ENCODE measurements around the gene TYW1.

DNA sequence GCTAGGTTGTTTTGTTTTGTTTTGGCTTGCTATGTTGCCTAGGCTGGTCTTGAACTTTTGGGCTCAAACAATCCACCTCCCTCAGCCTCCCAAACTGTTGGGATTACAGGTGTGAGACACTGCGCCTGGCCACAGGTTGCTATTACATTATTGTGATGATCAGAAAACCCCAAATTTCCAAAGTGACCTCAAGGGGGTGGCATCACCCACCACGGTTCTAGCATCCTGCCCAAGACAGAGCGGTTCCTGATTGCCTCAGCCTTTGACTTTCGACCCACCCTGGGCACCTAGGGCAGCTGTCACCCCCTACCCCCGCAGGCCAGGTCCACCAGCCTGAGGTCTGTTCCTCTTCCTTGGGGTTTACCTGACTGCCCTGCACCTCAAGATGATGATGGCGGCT lies 29.6 kb upstream of the TYW1 start:
- TF ChIP-seq, protein P1, sequence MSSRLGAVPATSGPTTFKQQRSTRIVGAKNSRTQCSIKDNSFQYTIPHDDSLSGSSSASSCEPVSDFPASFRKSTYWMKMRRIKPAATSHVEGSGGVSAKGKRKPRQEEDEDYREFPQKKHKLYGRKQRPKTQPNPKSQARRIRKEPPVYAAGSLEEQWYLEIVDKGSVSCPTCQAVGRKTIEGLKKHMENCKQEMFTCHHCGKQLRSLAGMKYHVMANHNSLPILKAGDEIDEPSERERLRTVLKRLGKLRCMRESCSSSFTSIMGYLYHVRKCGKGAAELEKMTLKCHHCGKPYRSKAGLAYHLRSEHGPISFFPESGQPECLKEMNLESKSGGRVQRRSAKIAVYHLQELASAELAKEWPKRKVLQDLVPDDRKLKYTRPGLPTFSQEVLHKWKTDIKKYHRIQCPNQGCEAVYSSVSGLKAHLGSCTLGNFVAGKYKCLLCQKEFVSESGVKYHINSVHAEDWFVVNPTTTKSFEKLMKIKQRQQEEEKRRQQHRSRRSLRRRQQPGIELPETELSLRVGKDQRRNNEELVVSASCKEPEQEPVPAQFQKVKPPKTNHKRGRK (CRISPR knock-in tag; IDR thresholded peaks at IDR 0.05; ENCODE audit: borderline replicate concordance) = no peak
- TF ChIP-seq, protein P2, sequence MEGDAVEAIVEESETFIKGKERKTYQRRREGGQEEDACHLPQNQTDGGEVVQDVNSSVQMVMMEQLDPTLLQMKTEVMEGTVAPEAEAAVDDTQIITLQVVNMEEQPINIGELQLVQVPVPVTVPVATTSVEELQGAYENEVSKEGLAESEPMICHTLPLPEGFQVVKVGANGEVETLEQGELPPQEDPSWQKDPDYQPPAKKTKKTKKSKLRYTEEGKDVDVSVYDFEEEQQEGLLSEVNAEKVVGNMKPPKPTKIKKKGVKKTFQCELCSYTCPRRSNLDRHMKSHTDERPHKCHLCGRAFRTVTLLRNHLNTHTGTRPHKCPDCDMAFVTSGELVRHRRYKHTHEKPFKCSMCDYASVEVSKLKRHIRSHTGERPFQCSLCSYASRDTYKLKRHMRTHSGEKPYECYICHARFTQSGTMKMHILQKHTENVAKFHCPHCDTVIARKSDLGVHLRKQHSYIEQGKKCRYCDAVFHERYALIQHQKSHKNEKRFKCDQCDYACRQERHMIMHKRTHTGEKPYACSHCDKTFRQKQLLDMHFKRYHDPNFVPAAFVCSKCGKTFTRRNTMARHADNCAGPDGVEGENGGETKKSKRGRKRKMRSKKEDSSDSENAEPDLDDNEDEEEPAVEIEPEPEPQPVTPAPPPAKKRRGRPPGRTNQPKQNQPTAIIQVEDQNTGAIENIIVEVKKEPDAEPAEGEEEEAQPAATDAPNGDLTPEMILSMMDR (IDR thresholded peaks at IDR 0.05) = no peak
- TF ChIP-seq ETV6 (CRISPR knock-in tag; IDR thresholded peaks at IDR 0.05) = no peak
- no peak for TF ChIP-seq OVOL2 (CRISPR knock-in tag; IDR thresholded peaks at IDR 0.05; ENCODE audit: borderline replicate concordance)
- TF ChIP-seq ZNF263 (CRISPR knock-in tag; IDR thresholded peaks at IDR 0.05; ENCODE audit: low read depth) = no peak
- TF ChIP-seq ATF1 (CRISPR knock-in tag; IDR thresholded peaks at IDR 0.05) = no peak
- TF ChIP-seq IRF2 (CRISPR knock-in tag; IDR thresholded peaks at IDR 0.05; ENCODE audit: borderline replicate concordance, low read depth) = no peak
- TF ChIP-seq, protein P3, sequence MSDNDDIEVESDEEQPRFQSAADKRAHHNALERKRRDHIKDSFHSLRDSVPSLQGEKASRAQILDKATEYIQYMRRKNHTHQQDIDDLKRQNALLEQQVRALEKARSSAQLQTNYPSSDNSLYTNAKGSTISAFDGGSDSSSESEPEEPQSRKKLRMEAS (CRISPR knock-in tag; IDR thresholded peaks at IDR 0.05) = no peak
- TF ChIP-seq, protein P4, sequence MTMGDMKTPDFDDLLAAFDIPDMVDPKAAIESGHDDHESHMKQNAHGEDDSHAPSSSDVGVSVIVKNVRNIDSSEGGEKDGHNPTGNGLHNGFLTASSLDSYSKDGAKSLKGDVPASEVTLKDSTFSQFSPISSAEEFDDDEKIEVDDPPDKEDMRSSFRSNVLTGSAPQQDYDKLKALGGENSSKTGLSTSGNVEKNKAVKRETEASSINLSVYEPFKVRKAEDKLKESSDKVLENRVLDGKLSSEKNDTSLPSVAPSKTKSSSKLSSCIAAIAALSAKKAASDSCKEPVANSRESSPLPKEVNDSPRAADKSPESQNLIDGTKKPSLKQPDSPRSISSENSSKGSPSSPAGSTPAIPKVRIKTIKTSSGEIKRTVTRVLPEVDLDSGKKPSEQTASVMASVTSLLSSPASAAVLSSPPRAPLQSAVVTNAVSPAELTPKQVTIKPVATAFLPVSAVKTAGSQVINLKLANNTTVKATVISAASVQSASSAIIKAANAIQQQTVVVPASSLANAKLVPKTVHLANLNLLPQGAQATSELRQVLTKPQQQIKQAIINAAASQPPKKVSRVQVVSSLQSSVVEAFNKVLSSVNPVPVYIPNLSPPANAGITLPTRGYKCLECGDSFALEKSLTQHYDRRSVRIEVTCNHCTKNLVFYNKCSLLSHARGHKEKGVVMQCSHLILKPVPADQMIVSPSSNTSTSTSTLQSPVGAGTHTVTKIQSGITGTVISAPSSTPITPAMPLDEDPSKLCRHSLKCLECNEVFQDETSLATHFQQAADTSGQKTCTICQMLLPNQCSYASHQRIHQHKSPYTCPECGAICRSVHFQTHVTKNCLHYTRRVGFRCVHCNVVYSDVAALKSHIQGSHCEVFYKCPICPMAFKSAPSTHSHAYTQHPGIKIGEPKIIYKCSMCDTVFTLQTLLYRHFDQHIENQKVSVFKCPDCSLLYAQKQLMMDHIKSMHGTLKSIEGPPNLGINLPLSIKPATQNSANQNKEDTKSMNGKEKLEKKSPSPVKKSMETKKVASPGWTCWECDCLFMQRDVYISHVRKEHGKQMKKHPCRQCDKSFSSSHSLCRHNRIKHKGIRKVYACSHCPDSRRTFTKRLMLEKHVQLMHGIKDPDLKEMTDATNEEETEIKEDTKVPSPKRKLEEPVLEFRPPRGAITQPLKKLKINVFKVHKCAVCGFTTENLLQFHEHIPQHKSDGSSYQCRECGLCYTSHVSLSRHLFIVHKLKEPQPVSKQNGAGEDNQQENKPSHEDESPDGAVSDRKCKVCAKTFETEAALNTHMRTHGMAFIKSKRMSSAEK (CRISPR knock-in tag; IDR thresholded peaks at IDR 0.05; ENCODE audit: borderline replicate concordance) = no peak
- TF ChIP-seq SP1 (CRISPR knock-in tag; conservative IDR thresholded peaks at IDR 0.05) = no peak
